Choroid plexus epithelial cell (primary cell): ENCODE measurements around the gene CYP26C1.

Experiments used
- DNase-seq: peaks from one replicate; pipeline ENCODE4 v3.0.0-alpha.2; 2010; ENCODE audit warnings: low read depth
- H3K4me3 ChIP-seq: 2 replicates; pipeline ENCODE4 v1.5.1; 2011; ENCODE audit warnings: low read depth, mild to moderate bottlenecking, control low read depth, low read length, moderate library complexity
- CTCF ChIP-seq: conservative IDR thresholded peaks from 2 replicates; pipeline ENCODE4 v1.5.1; 2011; ENCODE audit warnings: low read depth, mild to moderate bottlenecking, control low read depth, inconsistent platforms, low read length, moderate library complexity

CYP26C1 gene, protein sequence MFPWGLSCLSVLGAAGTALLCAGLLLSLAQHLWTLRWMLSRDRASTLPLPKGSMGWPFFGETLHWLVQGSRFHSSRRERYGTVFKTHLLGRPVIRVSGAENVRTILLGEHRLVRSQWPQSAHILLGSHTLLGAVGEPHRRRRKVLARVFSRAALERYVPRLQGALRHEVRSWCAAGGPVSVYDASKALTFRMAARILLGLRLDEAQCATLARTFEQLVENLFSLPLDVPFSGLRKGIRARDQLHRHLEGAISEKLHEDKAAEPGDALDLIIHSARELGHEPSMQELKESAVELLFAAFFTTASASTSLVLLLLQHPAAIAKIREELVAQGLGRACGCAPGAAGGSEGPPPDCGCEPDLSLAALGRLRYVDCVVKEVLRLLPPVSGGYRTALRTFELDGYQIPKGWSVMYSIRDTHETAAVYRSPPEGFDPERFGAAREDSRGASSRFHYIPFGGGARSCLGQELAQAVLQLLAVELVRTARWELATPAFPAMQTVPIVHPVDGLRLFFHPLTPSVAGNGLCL

DNA sequence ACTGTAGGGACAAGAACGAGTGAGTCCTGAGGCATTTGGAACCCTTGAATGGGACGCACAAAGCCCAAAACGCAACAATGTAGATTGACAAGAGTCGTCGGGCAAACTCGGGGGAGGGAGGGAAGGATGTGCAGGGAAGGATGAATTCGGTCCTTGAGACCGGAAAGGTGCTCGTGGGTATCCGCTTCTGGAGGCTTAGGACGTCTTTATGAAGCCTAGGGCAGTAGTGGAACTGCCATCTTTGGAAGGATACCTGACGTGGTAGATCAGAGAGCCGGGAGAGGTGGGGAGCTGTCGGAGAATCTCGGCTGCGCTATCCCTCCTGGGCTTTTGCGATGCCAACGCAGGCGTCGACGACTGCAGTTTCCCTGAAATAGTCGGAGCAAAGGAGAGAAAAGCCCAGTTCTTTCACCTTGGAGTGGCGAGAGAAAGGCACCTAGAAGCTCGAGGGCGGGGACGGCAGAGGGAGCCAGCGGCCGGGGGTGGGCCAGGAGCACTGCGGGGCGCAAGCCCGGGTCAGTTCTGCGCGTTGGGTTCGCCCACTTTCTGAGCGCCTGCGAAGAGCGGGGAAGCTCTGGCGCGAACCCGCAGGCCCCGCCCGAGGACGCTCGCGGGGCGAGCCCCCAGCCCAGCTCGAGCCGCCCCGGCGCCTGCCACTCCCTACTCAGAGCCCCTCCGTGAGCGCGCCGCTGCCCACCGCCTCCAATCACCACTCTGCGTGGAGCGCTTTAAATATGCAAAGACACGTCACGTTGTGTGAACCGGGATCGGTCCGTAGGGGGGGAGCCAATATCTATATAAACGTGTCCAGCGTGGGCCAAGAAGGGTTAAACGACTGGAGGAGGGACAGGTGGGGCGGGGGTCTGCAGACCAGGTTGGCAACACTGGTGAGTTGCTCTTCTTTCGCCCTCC is at the start of gene CYP26C1:
Gene CYP26C1, plus strand, starts transcription at position 824 of the 912 bp plus-strand sequence. CDS start 466 bp downstream, outside the sequence.
- no peak within 1 kb of the TSS for H3K4me3 ChIP-seq
- no peak for TF ChIP-seq CTCF

DNA sequence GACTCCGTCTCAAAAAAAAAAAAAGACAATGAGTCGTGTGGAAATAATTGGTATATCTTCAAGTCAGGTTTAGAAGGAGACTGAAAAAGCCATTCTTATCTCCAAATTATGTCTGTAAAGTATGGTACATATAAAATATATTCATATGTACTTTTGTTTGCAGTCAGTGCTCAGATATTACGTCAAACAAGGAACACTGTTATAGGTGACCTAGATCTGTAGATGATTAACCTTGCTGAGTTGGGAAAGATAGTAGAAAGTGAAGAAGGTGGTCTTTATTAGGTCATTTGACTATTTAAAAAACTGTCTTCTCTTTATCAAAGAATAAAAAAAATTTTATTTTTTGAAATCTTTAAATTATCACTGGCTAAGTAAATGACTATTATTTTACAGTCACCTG is 44.9 kb upstream of the CYP26C1 start:
- no peak for TF ChIP-seq CTCF
- no peak overlapping the region for H3K4me3 ChIP-seq
- DNase-seq, result no peak

More for the DNA sequence above, at the start of gene CYP26C1:
- no peak for DNase-seq

DNA sequence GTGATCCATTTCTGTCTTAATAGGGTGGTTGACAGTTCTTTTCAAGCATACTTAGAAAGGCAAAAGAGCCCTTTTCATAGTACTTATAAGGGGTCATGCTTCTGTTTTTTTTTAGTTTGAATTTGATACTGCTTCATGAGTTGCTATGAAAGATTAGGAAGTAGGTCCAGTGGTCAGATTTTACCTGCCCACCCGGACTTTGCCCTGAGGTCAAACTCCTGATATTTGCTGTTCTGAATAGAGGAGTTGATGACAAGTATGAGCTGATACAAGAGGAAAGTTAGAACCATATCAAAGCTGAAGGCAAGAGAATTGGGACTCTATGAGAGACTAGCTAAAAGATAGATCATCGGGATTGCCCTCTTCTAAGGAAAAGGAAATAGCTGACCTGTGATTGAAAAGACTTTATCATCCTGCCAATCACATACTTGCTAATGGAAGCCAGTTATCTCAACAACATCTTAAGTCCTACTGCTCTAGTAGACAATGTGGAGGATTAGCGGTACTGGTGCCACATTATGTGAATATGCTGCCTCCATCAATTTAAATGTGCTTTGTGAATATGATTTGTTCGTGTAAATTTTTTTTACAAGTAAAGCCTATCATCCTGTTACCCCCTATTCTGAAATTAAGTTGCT is 37.5 kb upstream of the CYP26C1 start:
- no peak overlapping the region for H3K4me3 ChIP-seq
- DNase-seq, result no peak
- TF ChIP-seq CTCF, result no peak

- no peak for TF ChIP-seq CTCF
- no peak for DNase-seq
- no peak overlapping the region for H3K4me3 ChIP-seq
Observed at GRCh38 chr10:93026072-93026471, 34.5 kb upstream of the CYP26C1 start.

- TF ChIP-seq CTCF, result no peak
- no peak for DNase-seq
- no peak overlapping the region for H3K4me3 ChIP-seq
Observed at GRCh38 chr10:93027508-93027907, 33.1 kb upstream of the CYP26C1 start.

DNA sequence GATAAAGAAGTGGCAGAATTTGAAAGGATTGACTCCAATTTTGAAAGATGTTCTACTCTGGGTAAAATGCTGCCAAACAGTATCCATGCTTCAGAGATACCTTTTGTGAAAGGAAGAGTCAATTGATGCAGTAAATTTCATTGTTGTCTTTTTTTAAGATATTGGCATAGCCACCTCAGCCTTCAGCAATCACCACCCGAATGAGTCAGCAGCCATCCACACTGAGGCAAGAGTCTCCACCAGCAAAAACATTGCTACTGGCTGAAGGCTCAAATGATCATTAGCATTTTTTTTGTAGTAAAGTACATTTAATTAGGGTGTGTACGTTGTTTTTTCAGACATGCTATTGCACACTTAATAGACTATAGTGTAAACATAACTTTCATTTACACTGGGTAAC is 31.7 kb upstream of the CYP26C1 start:
- DNase-seq, result peak; percentile 71
- TF ChIP-seq CTCF, result no peak

More for the DNA sequence above, 31.7 kb upstream of the CYP26C1 start:
- H3K4me3 ChIP-seq, result no peak overlapping the region
